HEK293 (cell line): ENCODE data around the gene HTR1D.

Experiments used
- CTCF ChIA-PET: fragments of 350-600 bp; formaldehyde crosslinking; extraction: SDS; loops from one replicate; lab custom pipeline; 2021; ENCODE audit warnings: antibody characterized with exemption; lab: Yijun Ruan, JAX
- POLR2A ChIA-PET: fragments of 300-600 bp; formaldehyde crosslinking; extraction: SDS; loops from one replicate; lab custom pipeline; 2020; ENCODE audit warnings: antibody characterized with exemption, inconsistent platforms; lab: Yijun Ruan, JAX
- H3K27ac ChIP-seq: fragments of 200-500 bp; sonication (Bioruptor generic); 2 replicates; pipeline ENCODE4 v1.5.1; 2014; ENCODE audit warnings: low read depth, low read length, control low read depth, inconsistent platforms; ENCODE audit errors: extremely low read depth
- H3K36me3 ChIP-seq, 2 experiments: fragments of 200-500 bp in 1 of 2; sonication (Bioruptor generic) in 1 of 2; 1 replicate in 1 of 2; 2 replicates in 1 of 2; pipeline ENCODE4 v1.5.1; 2014 to 2017; ENCODE audit warnings: inconsistent platforms in 2 of 2, low read length in 2 of 2; ENCODE audit not compliant: control insufficient read depth in 2 of 2, insufficient read depth in 1 of 2
- H3K4me1 ChIP-seq: fragments of 200-500 bp; sonication (Bioruptor generic); 2 replicates; pipeline ENCODE4 v1.5.1; 2014; ENCODE audit warnings: mild to moderate bottlenecking, low read length, inconsistent platforms; ENCODE audit not compliant: control insufficient read depth, insufficient read depth
- H3K4me3 ChIP-seq: 2 replicates; pipeline ENCODE4 v1.5.1; 2011; ENCODE audit warnings: low read depth, mild to moderate bottlenecking, control low read depth, low read length, moderate library complexity
- H3K9me3 ChIP-seq: fragments of 200-500 bp; sonication (Bioruptor generic); 2 replicates; pipeline ENCODE4 v1.5.1; 2014; ENCODE audit warnings: low read depth, low read length, inconsistent platforms; ENCODE audit not compliant: control insufficient read depth, insufficient read depth
- BCL11B ChIP-seq: fragments of 450-650 bp; formaldehyde crosslinking; IDR thresholded peaks from 2 replicates; pipeline ENCODE4 v1.5.1; 2016; ENCODE audit warnings: low read depth, missing biosample characterization, missing genetic modification characterization
- CTCF ChIP-seq: fragments of 450-650 bp; formaldehyde crosslinking; IDR thresholded peaks from 2 replicates; pipeline ENCODE4 v1.5.1; 2016; ENCODE audit warnings: missing biosample characterization, missing genetic modification characterization
- EGR2 ChIP-seq: fragments of 450-650 bp; formaldehyde crosslinking; IDR thresholded peaks from 2 replicates; pipeline ENCODE4 v1.5.1; 2016; ENCODE audit warnings: low read depth, missing biosample characterization, missing genetic modification characterization
- GLIS2 ChIP-seq: fragments of 450-650 bp; formaldehyde crosslinking; IDR thresholded peaks from 2 replicates; pipeline ENCODE4 v1.5.1; 2016; ENCODE audit warnings: missing biosample characterization, missing genetic modification characterization
- KLF10 ChIP-seq: fragments of 450-650 bp; IDR thresholded peaks from 2 replicates; pipeline ENCODE4 v1.5.1; 2018; ENCODE audit warnings: missing biosample characterization, mild to moderate bottlenecking, missing genetic modification characterization
- MZF1 ChIP-seq: fragments of 450-650 bp; formaldehyde crosslinking; IDR thresholded peaks from 2 replicates; pipeline ENCODE4 v1.5.1; 2017; ENCODE audit warnings: missing biosample characterization, missing genetic modification characterization, borderline replicate concordance
- PRDM1 ChIP-seq: fragments of 450-650 bp; formaldehyde crosslinking; IDR thresholded peaks from 2 replicates; pipeline ENCODE4; 2016; ENCODE audit warnings: missing biosample characterization, missing genetic modification characterization
- REST ChIP-seq: fragments of 450-650 bp; formaldehyde crosslinking; IDR thresholded peaks from 2 replicates; pipeline ENCODE4 v1.5.1; 2016; ENCODE audit warnings: missing biosample characterization, missing genetic modification characterization
- SCRT2 ChIP-seq: fragments of 450-650 bp; formaldehyde crosslinking; IDR thresholded peaks from 2 replicates; pipeline ENCODE4 v1.5.1; 2016; ENCODE audit warnings: missing biosample characterization, missing genetic modification characterization
- ZBTB1 ChIP-seq: fragments of 450-650 bp; formaldehyde crosslinking; IDR thresholded peaks from 2 replicates; pipeline ENCODE4 v1.5.1; 2016; ENCODE audit warnings: missing biosample characterization, missing genetic modification characterization
- ZBTB17 ChIP-seq: fragments of 450-650 bp; formaldehyde crosslinking; IDR thresholded peaks from 2 replicates; pipeline ENCODE4 v1.5.1; 2016; ENCODE audit warnings: missing biosample characterization, missing genetic modification characterization
- ZEB2 ChIP-seq: fragments of 450-650 bp; formaldehyde crosslinking; IDR thresholded peaks from 2 replicates; pipeline ENCODE4 v1.5.1; 2016; ENCODE audit warnings: missing biosample characterization, missing genetic modification characterization
- ZFP69B ChIP-seq: fragments of 450-650 bp; formaldehyde crosslinking; IDR thresholded peaks from 2 replicates; pipeline ENCODE4 v1.5.1; 2016; ENCODE audit warnings: missing biosample characterization, missing genetic modification characterization
- ZNF2 ChIP-seq: fragments of 450-650 bp; formaldehyde crosslinking; IDR thresholded peaks from 2 replicates; pipeline ENCODE4 v1.5.1; 2016; ENCODE audit warnings: missing biosample characterization, missing genetic modification characterization
- ZNF341 ChIP-seq: fragments of 450-650 bp; formaldehyde crosslinking; IDR thresholded peaks from 2 replicates; pipeline ENCODE4; 2016; ENCODE audit warnings: low read depth, missing biosample characterization, missing genetic modification characterization
- ZNF37A ChIP-seq: fragments of 450-650 bp; IDR thresholded peaks from 2 replicates; pipeline ENCODE4 v1.5.1; 2018; ENCODE audit warnings: missing biosample characterization, missing genetic modification characterization
- ZNF513 ChIP-seq: fragments of 450-650 bp; IDR thresholded peaks from 2 replicates; pipeline ENCODE4 v1.5.1; 2018; ENCODE audit warnings: missing biosample characterization, missing genetic modification characterization
- ZNF555 ChIP-seq: fragments of 450-650 bp; formaldehyde crosslinking; conservative IDR thresholded peaks from 2 replicates; pipeline ENCODE4 v1.5.1; 2017; ENCODE audit warnings: missing biosample characterization, mild to moderate bottlenecking, missing genetic modification characterization, inconsistent platforms
- ZNF626 ChIP-seq: fragments of 450-650 bp; sonication (Bioruptor Pico); formaldehyde crosslinking; IDR thresholded peaks from 2 replicates; pipeline ENCODE4 v1.5.1; 2018; ENCODE audit warnings: missing biosample characterization, missing genetic modification characterization, inconsistent platforms
- ZNF654 ChIP-seq: fragments of 450-650 bp; formaldehyde crosslinking; IDR thresholded peaks from 2 replicates; pipeline ENCODE4 v1.5.1; 2016; ENCODE audit warnings: low read depth, missing biosample characterization, missing genetic modification characterization
- ZNF692 ChIP-seq: fragments of 450-650 bp; formaldehyde crosslinking; IDR thresholded peaks from 2 replicates; pipeline ENCODE4 v1.5.1; 2016; ENCODE audit warnings: missing biosample characterization, missing genetic modification characterization
- ZNF768 ChIP-seq: fragments of 450-650 bp; formaldehyde crosslinking; IDR thresholded peaks from 2 replicates; pipeline ENCODE4 v1.5.1; 2018; ENCODE audit warnings: missing biosample characterization, mild to moderate bottlenecking, missing genetic modification characterization
- ZSCAN18 ChIP-seq: fragments of 450-650 bp; formaldehyde crosslinking; IDR thresholded peaks from 2 replicates; pipeline ENCODE4 v1.5.1; 2016; ENCODE audit warnings: missing biosample characterization, missing genetic modification characterization

HTR1D gene

GRCh38 chr1:23187637-23188036 is 29.7 kb downstream of the HTR1D start (continued):
- no peak for TF ChIP-seq REST

GRCh38 chr1:23185381-23185780 is 31.9 kb downstream of the HTR1D start:
- Histone ChIP-seq H3K4me3 (no peak overlapping the region), H3K27ac (no peak overlapping the region), H3K36me3 (no peaks in the 10 kb centered on the region), H3K4me1 (no peaks in the 10 kb centered on the region), H3K9me3 (no peaks in the 10 kb centered on the region)
- ChIA-PET POLR2A (interaction anchor here (1.5 to 4.0 kb wide), 3 partner anchors 17 to 166 kb away, joined by 3 to 16 read pairs (median 13); partner anchors contain the start of genes KDM1A and LUZP1), CTCF (interaction anchor here (0.6 to 11.1 kb wide), 34 partner anchors 8 to 481 kb away, joined by 3 to 333 read pairs (median 7); partner anchors contain the start of genes HTR1D, LACTBL1 and LUZP1)
- TF ChIP-seq ZNF37A: no peak
- no peak for TF ChIP-seq PRDM1 (tag by site-specific recombination)
- TF ChIP-seq ZNF2 (tag by site-specific recombination): no peak
- TF ChIP-seq ZBTB1 (tag by site-specific recombination): no peak
- no peak for TF ChIP-seq BCL11B
- no peak for TF ChIP-seq GLIS2 (tag by site-specific recombination)
- TF ChIP-seq MZF1 (tag by site-specific recombination): no peak
- no peak for TF ChIP-seq ZNF555 (tag by site-specific recombination)
- TF ChIP-seq ZNF626 (tag by site-specific recombination): no peak
- TF ChIP-seq ZNF768 (tag by site-specific recombination): no peak
- no peak for TF ChIP-seq CTCF (tag by site-specific recombination)
- TF ChIP-seq ZSCAN18 (tag by site-specific recombination): no peak

GRCh38 chr1:23184212-23184934 is 32.9 kb downstream of the HTR1D start:
- Histone ChIP-seq H3K27ac (no peak overlapping the region), H3K9me3 (no peaks in the 10 kb centered on the region), H3K36me3 (no peaks in the 10 kb centered on the region), H3K4me3 (no peak overlapping the region), H3K4me1 (no peaks in the 10 kb centered on the region)
- ChIA-PET POLR2A (interaction anchor here (1.5 to 4.0 kb wide), 3 partner anchors 16 to 165 kb away, joined by 3 to 16 read pairs (median 13); partner anchors contain the start of genes KDM1A and LUZP1), CTCF (interaction anchor here (0.6 to 11.1 kb wide), 56 partner anchors 8 to 1460 kb away, joined by 3 to 333 read pairs (median 4); partner anchors contain the start of genes HTR1D, LACTBL1 and LUZP1)
- TF ChIP-seq ZBTB17: 0 out of 2 replicates have a peak, but pooled peaks have one; percentile 10
- TF ChIP-seq SCRT2: no peak
- TF ChIP-seq ZNF654 (tag by site-specific recombination): peak; percentile 83
- TF ChIP-seq ZNF341 (tag by site-specific recombination): peak; percentile 47
- TF ChIP-seq BCL11B: no peak
- 0 out of 2 replicates have a peak, but pooled peaks have one; percentile 32 for TF ChIP-seq EGR2 (tag by site-specific recombination)
- peak; percentile 18; the same call in 1 of the 2 replicates for TF ChIP-seq KLF10 (tag by site-specific recombination)
- peak; percentile 97 for TF ChIP-seq ZNF692 (tag by site-specific recombination)
- TF ChIP-seq ZNF513 (tag by site-specific recombination): peak; percentile 39; the same call in 1 of the 2 replicates
- peak; percentile 95; the same call in 1 of the 2 replicates for TF ChIP-seq ZFP69B (tag by site-specific recombination)
- TF ChIP-seq ZEB2 (tag by site-specific recombination): 0 out of 2 replicates have a peak, but pooled peaks have one; percentile 17
